Smooth muscle cell (in vitro differentiated cells): ENCODE data around the gene ARHGEF4. TPM values are rescaled to one million over a fixed set of nuclear protein-coding genes. Genes with fewer than 3 reads are reported as not detected.

ENCODE experiments used
- DNase-seq: peaks from one replicate; lab custom pipeline; 2025; ENCODE audit not compliant: unreplicated experiment; lab: John Stamatoyannopoulos, UW
- H2AFZ ChIP-seq: fragments of 200-600 bp; sonication (generic); 2 replicates; pipeline ENCODE4 v1.6.0; 2016; ENCODE audit warnings: antibody characterized with exemption, low read depth, mild to moderate bottlenecking
- H3F3A ChIP-seq: fragments of 200-600 bp; sonication (generic); 2 replicates; pipeline ENCODE4 v1.6.0; 2017; ENCODE audit warnings: antibody characterized with exemption, low read depth
- H3K27ac ChIP-seq: fragments of 200-600 bp; sonication (generic); 2 replicates; pipeline ENCODE4 v1.5.1; 2016; ENCODE audit warnings: low read depth, mild to moderate bottlenecking
- H3K27me3 ChIP-seq: fragments of 200-600 bp; sonication (generic); 2 replicates; pipeline ENCODE4 v1.6.1; 2016; ENCODE audit warnings: low read depth, mild to moderate bottlenecking
- H3K36me3 ChIP-seq: fragments of 200-600 bp; sonication (generic); 2 replicates; pipeline ENCODE4 v1.5.1; 2016; ENCODE audit warnings: low read depth
- H3K4me1 ChIP-seq: fragments of 200-600 bp; sonication (generic); 2 replicates; pipeline ENCODE4 v1.5.1; 2016; ENCODE audit warnings: low read depth
- H3K4me2 ChIP-seq: fragments of 200-600 bp; sonication (generic); 2 replicates; pipeline ENCODE4 v1.6.0; 2016; ENCODE audit warnings: mild to moderate bottlenecking
- H3K4me3 ChIP-seq: fragments of 200-600 bp; sonication (generic); 2 replicates; pipeline ENCODE4 v1.5.1; 2016; ENCODE audit warnings: mild to moderate bottlenecking
- H3K79me2 ChIP-seq: fragments of 200-600 bp; sonication (generic); 2 replicates; pipeline ENCODE4 v1.6.0; 2016; ENCODE audit warnings: low read depth, mild to moderate bottlenecking
- H3K9ac ChIP-seq: fragments of 200-600 bp; sonication (generic); 2 replicates; pipeline ENCODE4 v1.6.0; 2016; ENCODE audit warnings: low read depth
- H3K9me3 ChIP-seq: fragments of 200-600 bp; sonication (generic); replicated peaks from 2 replicates; pipeline ENCODE4 v1.5.1; 2016; ENCODE audit warnings: low read depth
- H4K20me1 ChIP-seq: fragments of 200-600 bp; sonication (generic); 2 replicates; pipeline ENCODE4 v1.6.0; 2016; ENCODE audit warnings: low read depth
- CTCF ChIP-seq: fragments of 200-600 bp; sonication (generic); IDR thresholded peaks from 2 replicates; pipeline ENCODE4 v1.5.1; 2017; ENCODE audit warnings: borderline replicate concordance, mild to moderate bottlenecking, antibody characterized with exemption; ENCODE audit not compliant: insufficient read depth, poor library complexity, severe bottlenecking
- WGBS: methylation state at CpG from one replicate; pipeline ENCODE4 v1.1.7; 2016; ENCODE audit warnings: low lambda C conversion rate; 5-methylcytosine and 5-hydroxymethylcytosine counted together
- polyA plus RNA-seq: library from polyadenylated mRNA; unstranded; fragments of >200 nt; fragmentation: Nextera tagmentation; extraction: Ambion mirVana; gene quantifications from 2 replicates; pipeline ENCODE4 v1.2.1, GENCODE V29; 2016
- total RNA-seq: library from RNA; depleted of rRNA; stranded (reverse); fragments of >200 nt; gene quantifications from 2 replicates; pipeline ENCODE4 v1.2.3, GENCODE V29; 2014

Gene ARHGEF4
- total and polyA plus RNA-seq, 2 experiments from 2014 or later: 14.9 to 16.0 TPM

GRCh38 chr2:130894326-130894942 lies 57.7 kb downstream of the ARHGEF4 start:
- no peaks in the 10 kb centered on the region for H3K9me3 ChIP-seq
- no peak for DNase-seq
- H3K79me2 ChIP-seq: no peaks in the 10 kb centered on the region
- no peaks in the 10 kb centered on the region for H3K4me1 ChIP-seq
- H3K27me3 ChIP-seq: no peaks in the 10 kb centered on the region
- no peak overlapping the region for H3K4me2 ChIP-seq
- no peak for TF ChIP-seq CTCF
- no peaks in the 10 kb centered on the region for H4K20me1 ChIP-seq
- H3K9ac ChIP-seq: no peak overlapping the region
- no peaks in the 10 kb centered on the region for H3F3A ChIP-seq
- no peak overlapping the region for H3K27ac ChIP-seq
- 82% methylated on average over 7 of the region's 7 CpGs for WGBS
- H3K4me3 ChIP-seq: no peak overlapping the region
- H2AFZ ChIP-seq: no peak overlapping the region
- H3K36me3 ChIP-seq: no peaks in the 10 kb centered on the region

GRCh38 chr2:130896813-130897212 lies 60.1 kb downstream of the ARHGEF4 start:
- Histone ChIP-seq H3K4me1 (no peaks in the 10 kb centered on the region), H3K4me3 (no peak overlapping the region), H3K4me2 (no peak overlapping the region), H3K9ac (no peak overlapping the region), H3K27ac (no peak overlapping the region), H3F3A (no peaks in the 10 kb centered on the region), H3K36me3 (no peaks in the 10 kb centered on the region), H4K20me1 (no peaks in the 10 kb centered on the region), H2AFZ (no peak overlapping the region), H3K79me2 (no peaks in the 10 kb centered on the region), H3K27me3 (peaks cover 5% of the 10 kb centered on the region), H3K9me3 (no peaks in the 10 kb centered on the region)
- no peak for DNase-seq
- 82% methylated on average over 7 of the region's 7 CpGs for WGBS
- no peak for TF ChIP-seq CTCF

- Histone ChIP-seq H2AFZ (no peak overlapping the region), H3K4me1 (no peaks in the 10 kb centered on the region), H3K9ac (no peak overlapping the region), H3F3A (no peaks in the 10 kb centered on the region), H3K36me3 (no peaks in the 10 kb centered on the region), H3K4me3 (no peak overlapping the region), H3K27me3 (peaks cover 5% of the 10 kb centered on the region), H4K20me1 (no peaks in the 10 kb centered on the region), H3K27ac (no peak overlapping the region), H3K4me2 (no peak overlapping the region), H3K9me3 (no peaks in the 10 kb centered on the region), H3K79me2 (no peaks in the 10 kb centered on the region)
- no peak for DNase-seq
- no peak for TF ChIP-seq CTCF
- WGBS: 83% methylated on average over 4 of the region's 4 CpGs
Measured at GRCh38 chr2:130898553-130898952, 61.8 kb downstream of the ARHGEF4 start.

GRCh38 chr2:130899306-130899705 lies 62.6 kb downstream of the ARHGEF4 start:
- H3K9me3 ChIP-seq: no peaks in the 10 kb centered on the region
- no peak for TF ChIP-seq CTCF
- H3K36me3 ChIP-seq: no peaks in the 10 kb centered on the region
- H3K4me1 ChIP-seq: no peaks in the 10 kb centered on the region
- H3K9ac ChIP-seq: no peak overlapping the region
- DNase-seq: no peak
- H3K27ac ChIP-seq: no peak overlapping the region
- H3K4me2 ChIP-seq: no peak overlapping the region
- H3K4me3 ChIP-seq: no peak overlapping the region
- no peaks in the 10 kb centered on the region for H4K20me1 ChIP-seq
- H3K79me2 ChIP-seq: no peaks in the 10 kb centered on the region
- H3K27me3 ChIP-seq: peaks cover 5% of the 10 kb centered on the region
- no peaks in the 10 kb centered on the region for H3F3A ChIP-seq
- 97% methylated on average over 5 of the region's 5 CpGs for WGBS
- no peak overlapping the region for H2AFZ ChIP-seq
